CD1c-positive myeloid dendritic cell (primary cell): ENCODE results near the gene LPCAT1.

Experiments used
- DNase-seq: peaks from one replicate; pipeline ENCODE4 v3.0.0-alpha.2; 2016; ENCODE audit errors: extremely low spot score

Gene LPCAT1

DNA sequence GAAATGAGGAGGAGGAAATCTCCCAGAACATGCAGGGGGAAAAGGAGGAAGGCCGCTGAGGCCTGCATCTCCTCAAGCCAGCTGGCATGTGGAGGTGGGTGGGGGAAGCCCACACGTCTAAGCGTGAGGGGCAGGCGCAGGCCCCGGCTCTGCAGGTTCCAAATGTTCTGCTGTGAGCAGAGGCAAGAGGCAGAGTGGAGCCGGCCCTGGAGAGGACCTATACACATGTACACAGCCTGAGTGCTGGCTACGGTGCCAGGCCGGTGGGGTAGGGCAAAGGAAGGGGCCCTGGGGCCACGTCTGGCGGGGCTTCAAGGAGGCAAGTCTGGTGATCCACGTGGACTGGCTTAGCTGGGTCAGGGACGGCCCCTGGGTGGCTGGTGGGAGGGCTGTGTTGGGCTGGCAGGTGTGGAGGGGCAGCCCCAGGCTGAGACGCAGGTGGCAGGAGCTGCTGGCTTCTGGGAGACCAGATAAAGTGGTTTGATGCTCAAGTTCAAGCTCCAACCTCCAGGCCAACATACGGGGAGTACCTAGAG is 26.4 kb downstream of the LPCAT1 start:
- peak; percentile 54 for DNase-seq

DNA sequence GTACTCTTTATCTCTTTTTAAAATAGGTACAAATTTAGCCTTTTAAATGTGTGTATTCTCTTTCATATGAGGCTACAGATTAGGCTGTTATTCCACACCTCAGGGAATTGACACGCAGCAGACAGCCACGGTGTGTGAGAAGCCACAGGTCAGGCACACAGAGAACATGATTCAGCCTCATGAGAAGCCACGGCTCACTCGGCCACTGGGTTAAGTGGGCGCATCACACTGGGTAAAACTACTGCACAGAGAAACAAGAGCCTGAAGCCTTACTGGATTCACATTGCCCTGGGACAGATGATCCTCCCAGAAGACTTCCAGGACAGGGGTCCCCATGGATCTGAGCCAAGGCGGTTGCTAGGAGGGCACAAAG is 28.2 kb downstream of the LPCAT1 start:
- no peak for DNase-seq

- DNase-seq: peak; percentile 73
These were observed 28.8 kb downstream of the LPCAT1 start for GRCh38 chr5:1494780-1495524.

DNA sequence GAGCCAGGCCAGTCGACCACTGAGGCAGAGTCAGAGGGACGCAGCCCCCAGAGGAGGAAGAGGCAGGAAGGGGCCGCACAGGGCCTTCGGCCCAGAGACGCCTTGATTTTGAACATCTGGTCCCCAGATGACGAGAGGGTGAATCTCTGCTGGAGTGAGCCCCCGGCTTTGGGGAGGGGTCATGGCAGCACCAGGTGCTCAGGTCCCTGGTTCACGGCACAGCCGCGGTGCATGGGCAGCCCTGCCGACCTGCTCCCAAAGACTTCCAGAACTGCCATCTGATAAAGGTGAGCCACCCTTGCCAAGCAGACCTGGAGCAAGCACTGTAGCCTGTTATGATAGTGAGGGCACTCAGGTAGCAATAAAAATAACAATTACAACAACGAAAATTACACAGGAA is 29.8 kb downstream of the LPCAT1 start:
- DNase-seq: no peak

DNA sequence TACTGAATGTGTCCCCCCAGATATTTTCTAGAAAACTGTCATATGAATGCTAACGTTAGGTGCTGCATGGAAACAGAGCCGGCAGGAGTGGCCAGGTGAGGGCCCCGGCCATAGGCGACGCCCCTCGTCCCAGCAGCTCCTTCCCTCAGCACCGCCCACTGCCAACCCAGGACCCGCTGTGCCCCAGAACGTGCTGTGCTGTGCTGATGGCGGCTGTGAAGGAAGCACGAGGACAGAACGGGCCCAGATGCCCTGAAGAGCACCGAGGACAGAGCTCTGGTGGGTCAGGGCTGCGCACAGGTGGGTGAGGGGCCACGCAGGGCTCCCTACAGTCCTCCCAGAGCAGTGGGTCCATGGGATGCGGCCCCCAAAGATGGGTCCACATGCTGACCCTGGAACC is 30.3 kb downstream of the LPCAT1 start:
- DNase-seq: no peak

DNA sequence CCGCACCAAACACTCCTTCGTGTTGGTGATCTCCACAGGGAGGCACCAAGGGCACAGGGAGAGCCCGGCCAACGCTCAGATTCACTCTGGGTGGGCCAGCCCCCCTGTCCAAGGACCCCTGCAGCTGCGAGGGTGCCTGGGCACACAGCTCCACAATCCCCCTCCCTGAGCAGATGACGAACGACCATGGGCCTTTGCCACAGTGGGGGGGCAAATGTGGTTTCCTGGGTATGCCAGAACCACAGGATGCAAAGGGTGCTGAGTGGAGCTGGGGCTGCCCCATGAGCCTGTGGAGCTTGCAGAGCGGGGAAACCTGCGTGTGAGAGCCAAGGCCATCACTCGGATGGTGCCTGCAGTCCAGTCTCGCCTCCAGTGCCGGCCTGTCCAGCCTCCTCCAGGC is 31.0 kb downstream of the LPCAT1 start:
- DNase-seq: no peak

DNA sequence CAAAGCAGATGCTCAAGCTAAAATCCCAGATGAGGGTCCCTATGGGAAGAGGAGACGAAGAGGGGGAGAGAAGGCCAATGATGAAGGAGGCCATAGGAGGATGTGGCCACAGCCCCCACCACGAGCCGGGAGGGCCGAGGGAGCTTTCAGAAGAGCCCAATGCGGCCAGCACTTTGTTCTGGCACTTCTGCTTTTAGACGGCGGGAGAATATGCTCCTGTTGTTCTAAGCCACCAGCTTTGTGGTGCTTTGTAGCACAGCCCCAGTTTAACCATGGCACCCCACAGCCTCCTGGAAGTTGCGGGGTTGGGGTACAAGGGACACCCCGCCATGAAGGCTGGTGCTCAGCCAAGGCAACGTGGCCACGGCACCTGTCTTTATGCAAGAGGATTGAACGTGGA is 33.4 kb downstream of the LPCAT1 start:
- DNase-seq: peak; percentile 52

DNA sequence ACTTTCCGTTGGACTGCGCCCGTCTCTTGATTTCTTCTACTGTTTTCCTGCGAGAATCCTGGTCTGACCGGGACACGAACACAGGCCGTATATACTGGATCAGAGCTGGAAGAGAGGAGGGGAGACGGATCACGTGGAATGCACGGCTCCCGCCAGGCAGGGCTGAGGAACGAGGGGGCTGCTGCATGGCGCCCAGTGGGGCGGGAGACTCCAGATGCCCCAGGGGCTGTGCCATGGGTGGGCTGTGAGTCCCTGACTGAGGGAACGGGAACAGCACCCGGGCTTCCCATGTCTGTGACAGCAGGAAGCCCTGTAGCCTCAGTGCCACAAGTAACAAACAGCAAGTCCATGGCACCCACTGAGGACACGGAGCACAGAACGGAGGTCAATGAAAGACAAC is 34.0 kb downstream of the LPCAT1 start:
- no peak for DNase-seq

DNA sequence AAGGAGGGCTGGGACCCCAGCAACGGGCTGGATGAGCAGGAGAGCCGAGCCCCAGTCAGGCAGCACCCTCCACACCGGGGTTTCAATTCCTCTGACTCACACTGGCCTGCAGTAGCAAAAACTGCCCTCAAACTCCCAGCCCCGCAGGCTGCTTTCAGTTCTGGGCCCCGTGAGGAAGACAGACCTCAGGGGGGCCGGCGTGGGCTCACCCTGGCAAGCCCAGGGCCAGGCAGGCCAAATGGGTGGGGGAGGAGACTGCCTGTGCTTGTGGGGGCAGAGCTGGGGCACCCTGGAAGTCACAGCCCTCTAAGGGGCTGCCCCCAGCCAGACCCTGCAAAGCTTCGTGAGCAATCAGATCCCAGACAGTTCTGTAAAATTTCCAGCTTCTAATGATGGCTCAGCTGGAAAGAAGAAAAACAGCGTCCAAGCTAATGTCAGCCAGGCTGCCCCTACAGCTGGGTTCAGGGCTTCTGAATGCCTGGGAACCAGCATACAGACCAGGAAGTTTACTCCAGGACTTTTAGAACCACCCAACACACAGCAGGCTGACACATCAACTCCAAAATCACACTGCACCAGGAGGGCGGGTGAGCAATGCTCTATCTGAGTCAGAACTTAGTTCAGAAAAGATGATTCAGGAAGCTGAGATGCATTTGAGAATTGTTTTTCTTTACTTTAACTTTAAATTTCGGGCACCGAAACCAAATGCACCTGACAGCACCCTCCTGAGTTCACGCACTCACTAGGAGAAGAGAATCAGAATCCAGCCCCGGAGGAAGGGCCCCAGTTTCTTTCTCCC is 34.7 kb downstream of the LPCAT1 start:
- DNase-seq: peak; percentile 71

- DNase-seq: no peak
These were observed 36.5 kb downstream of the LPCAT1 start for GRCh38 chr5:1487079-1487764.

- DNase-seq: no peak
These were observed 37.5 kb downstream of the LPCAT1 start for GRCh38 chr5:1486271-1486670.

- no peak for DNase-seq
These were observed 38.1 kb downstream of the LPCAT1 start for GRCh38 chr5:1485579-1486118.

DNA sequence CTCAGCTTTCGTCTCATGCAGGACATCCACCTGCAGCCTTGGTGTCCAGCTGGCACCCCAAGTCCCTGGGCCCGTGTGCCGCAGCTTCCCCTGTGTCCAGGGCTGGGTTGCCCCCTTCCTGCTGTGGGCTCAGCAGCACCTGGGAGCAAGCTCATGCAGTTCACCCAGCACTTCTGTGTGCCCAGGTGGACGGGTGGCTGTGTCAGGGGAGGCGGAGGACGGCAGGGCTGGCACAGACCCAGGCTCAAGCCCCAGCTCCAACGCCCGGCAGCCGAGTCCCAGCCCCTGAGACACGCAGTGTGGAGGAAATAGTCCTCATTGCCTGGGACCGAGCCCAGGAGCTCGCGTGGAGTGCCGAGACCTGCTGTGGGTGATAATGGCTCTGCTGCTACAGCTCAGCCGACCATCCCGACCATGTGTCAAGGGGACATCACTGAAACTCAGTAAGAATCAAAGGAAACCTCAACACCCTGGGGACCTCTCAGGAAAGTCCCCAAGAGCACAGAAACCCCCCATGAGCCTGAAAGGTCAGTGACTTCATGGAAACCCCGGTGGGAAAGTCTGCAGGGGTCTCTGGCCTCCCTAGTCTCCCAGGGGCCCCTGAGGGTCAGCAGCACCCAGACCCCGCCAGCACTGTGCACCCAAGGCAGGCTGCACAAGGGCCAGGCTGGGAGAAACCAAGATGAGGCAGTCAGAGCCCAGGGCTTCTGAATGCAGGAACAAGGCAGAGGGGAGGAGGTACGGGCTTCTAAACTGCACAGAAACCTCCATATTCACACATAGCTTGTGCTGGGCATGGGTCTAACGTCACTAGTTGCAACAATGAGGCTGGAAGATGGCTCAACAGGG is 38.8 kb downstream of the LPCAT1 start:
- no peak for DNase-seq

GRCh38 chr5:1483856-1484729 is 39.7 kb downstream of the LPCAT1 start:
- DNase-seq: no peak

GRCh38 chr5:1483064-1483463 is 40.7 kb downstream of the LPCAT1 start:
- no peak for DNase-seq

GRCh38 chr5:1481959-1482331 is 41.8 kb downstream of the LPCAT1 start:
- no peak for DNase-seq

GRCh38 chr5:1481266-1481958 is 42.3 kb downstream of the LPCAT1 start:
- DNase-seq: no peak

- DNase-seq: no peak
These were observed 43.0 kb downstream of the LPCAT1 start for GRCh38 chr5:1480806-1481205.

DNA sequence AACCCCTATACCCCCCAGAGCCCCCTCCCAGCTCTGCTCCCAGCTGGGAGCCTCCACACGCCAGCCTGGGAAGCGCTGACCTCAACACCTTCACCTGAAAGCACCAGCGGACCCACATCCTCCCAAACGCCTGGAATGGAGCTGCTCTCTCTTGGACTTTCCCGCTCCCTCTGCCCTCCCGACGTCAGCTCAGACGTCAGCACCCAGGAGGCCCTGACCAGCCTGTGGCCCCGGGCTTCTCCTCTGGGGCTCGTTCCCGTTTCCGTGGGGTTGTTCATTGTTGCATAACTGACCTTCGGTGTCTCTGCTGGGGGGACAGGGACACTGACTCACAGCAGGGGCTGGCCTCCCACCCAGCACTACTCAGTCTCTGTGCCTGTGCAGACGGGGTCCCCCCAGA is 43.5 kb downstream of the LPCAT1 start:
- DNase-seq: peak; percentile 89
